Suprapubic skin (tissue), 4 donors: Measurements from ENCODE around the gene NHLRC4. TPM values are rescaled to one million over a fixed set of nuclear protein-coding genes. Genes with fewer than 3 reads are reported as not detected.

Experiments
- DNase-seq, 2 donors: peaks; one replicate each; pipeline ENCODE4 v3.0.0-alpha.2; 2019; ENCODE audit warnings: low spot score in 2 of 2
- H3K27ac ChIP-seq: fragments of 200-600 bp; sonication (generic); one replicate; pipeline ENCODE4 v1.5.1; 2019
- H3K27me3 ChIP-seq: fragments of 200-600 bp; sonication (generic); one replicate; pipeline ENCODE4 v1.5.1; 2019
- H3K36me3 ChIP-seq: fragments of 200-600 bp; sonication (generic); one replicate; pipeline ENCODE4 v1.5.1; 2019
- H3K4me1 ChIP-seq: fragments of 200-600 bp; sonication (generic); one replicate; pipeline ENCODE4 v1.5.1; 2019
- H3K4me3 ChIP-seq: fragments of 200-600 bp; sonication (generic); one replicate; pipeline ENCODE4 v1.5.1; 2019; ENCODE audit warnings: mild to moderate bottlenecking
- H3K9me3 ChIP-seq: fragments of 200-600 bp; sonication (generic); one replicate; pipeline ENCODE4 v1.5.1; 2019
- EP300 ChIP-seq: sonication (generic); formaldehyde crosslinking; IDR thresholded peaks from one replicate; pipeline ENCODE4 v1.6.1; 2017; ENCODE audit warnings: antibody characterized with exemption
- POLR2A ChIP-seq, 2 donors: fragments of 450-650 bp; IDR thresholded peaks; one replicate each; pipeline ENCODE4 v1.6.1; 2017; ENCODE audit warnings: antibody characterized with exemption in 2 of 2, mild to moderate bottlenecking in 2 of 2, moderate library complexity in 2 of 2
- POLR2AphosphoS5 ChIP-seq, 3 donors: sonication (generic); formaldehyde crosslinking; IDR thresholded peaks; one replicate each; pipeline ENCODE4 v1.6.1; 2017; ENCODE audit warnings: antibody characterized with exemption in 3 of 3
- WGBS: methylation state at CpG from one replicate; pipeline ENCODE4 v1.1.5; 2018; 5-methylcytosine and 5-hydroxymethylcytosine counted together
- total RNA-seq, 4 donors: library from RNA; depleted of rRNA; stranded (reverse); fragments of >200 nt; gene quantifications; one replicate each; pipeline ENCODE4 v1.1.0, GENCODE V29; 2016
- TF ChIP-seq, protein P1 (sequence below), 2 donors: fragments of 200-600 bp in 1 of 2; fragments of 450-650 bp in 1 of 2; sonication (generic) in 1 of 2; IDR thresholded peaks; one replicate each; pipeline ENCODE4 v1.5.1; 2016 to 2019; ENCODE audit warnings: antibody characterized with exemption in 2 of 2, mild to moderate bottlenecking in 1 of 2, moderate library complexity in 1 of 2

The NHLRC4 gene
- total RNA-seq, 4 donors from 2014 or later = 0.29 to 0.79 (median 0.35) TPM

- Histone ChIP-seq H3K4me1 (peaks cover 24% of the 10 kb centered on the region), H3K9me3 (no peaks in the 10 kb centered on the region), H3K27ac (no peak overlapping the region), H3K4me3 (no peak overlapping the region), H3K36me3 (peaks cover 57% of the 10 kb centered on the region), H3K27me3 (peaks cover under 1% of the 10 kb centered on the region)
- no peak for DNase-seq
- WGBS = 97% methylated on average over 6 of the region's 35 CpGs
- TF ChIP-seq, protein P1, sequence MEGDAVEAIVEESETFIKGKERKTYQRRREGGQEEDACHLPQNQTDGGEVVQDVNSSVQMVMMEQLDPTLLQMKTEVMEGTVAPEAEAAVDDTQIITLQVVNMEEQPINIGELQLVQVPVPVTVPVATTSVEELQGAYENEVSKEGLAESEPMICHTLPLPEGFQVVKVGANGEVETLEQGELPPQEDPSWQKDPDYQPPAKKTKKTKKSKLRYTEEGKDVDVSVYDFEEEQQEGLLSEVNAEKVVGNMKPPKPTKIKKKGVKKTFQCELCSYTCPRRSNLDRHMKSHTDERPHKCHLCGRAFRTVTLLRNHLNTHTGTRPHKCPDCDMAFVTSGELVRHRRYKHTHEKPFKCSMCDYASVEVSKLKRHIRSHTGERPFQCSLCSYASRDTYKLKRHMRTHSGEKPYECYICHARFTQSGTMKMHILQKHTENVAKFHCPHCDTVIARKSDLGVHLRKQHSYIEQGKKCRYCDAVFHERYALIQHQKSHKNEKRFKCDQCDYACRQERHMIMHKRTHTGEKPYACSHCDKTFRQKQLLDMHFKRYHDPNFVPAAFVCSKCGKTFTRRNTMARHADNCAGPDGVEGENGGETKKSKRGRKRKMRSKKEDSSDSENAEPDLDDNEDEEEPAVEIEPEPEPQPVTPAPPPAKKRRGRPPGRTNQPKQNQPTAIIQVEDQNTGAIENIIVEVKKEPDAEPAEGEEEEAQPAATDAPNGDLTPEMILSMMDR (IDR thresholded peaks at IDR 0.05) = no peak
- TF ChIP-seq POLR2AphosphoS5 (IDR thresholded peaks at IDR 0.05) = no peak
- TF ChIP-seq POLR2A (IDR thresholded peaks at IDR 0.05) = no peak
- no peak for TF ChIP-seq EP300
Observed at GRCh38 chr16:552171-552570, 14.6 kb upstream of the NHLRC4 start.

GRCh38 chr16:553601-554296 is 13.1 kb upstream of the NHLRC4 start:
- TF ChIP-seq, protein P1 (IDR thresholded peaks at IDR 0.05) = no peak
- TF ChIP-seq EP300 (no peak), POLR2A (IDR thresholded peaks at IDR 0.05) (no peak), POLR2AphosphoS5 (IDR thresholded peaks at IDR 0.05) (no peak)
- Histone ChIP-seq H3K27me3 (peaks cover 11% of the 10 kb centered on the region), H3K36me3 (peaks cover 48% of the 10 kb centered on the region), H3K27ac (no peak overlapping the region), H3K4me3 (no peak overlapping the region), H3K9me3 (no peaks in the 10 kb centered on the region), H3K4me1 (peaks cover 20% of the 10 kb centered on the region)
- no peak for DNase-seq
- WGBS = 73% methylated on average over 11 of the region's 33 CpGs

DNA sequence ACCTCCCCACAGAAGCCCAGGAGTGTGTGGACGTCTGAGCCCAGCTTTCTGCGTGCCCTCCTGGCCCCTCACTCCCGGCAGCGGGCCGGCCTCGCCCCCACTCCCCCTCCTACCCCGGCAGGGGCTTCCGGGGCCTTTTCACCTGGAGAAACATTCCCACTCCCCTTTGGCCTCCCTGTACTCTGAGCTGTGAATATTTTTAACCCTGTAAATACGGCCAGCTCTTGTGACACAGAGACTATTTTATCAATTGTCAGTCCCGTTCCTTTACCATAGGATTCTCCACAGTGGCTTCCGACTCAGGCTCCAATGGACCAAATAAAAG is 12.5 kb upstream of the NHLRC4 start:
- 75% methylated on average over 11 of the region's 11 CpGs for WGBS
- H3K27ac ChIP-seq = no peak overlapping the region
- no peak for TF ChIP-seq POLR2A (IDR thresholded peaks at IDR 0.05)
- TF ChIP-seq, protein P1 (IDR thresholded peaks at IDR 0.05) = no peak
- no peak for TF ChIP-seq POLR2AphosphoS5 (IDR thresholded peaks at IDR 0.05)
- no peak for TF ChIP-seq EP300
- no peaks in the 10 kb centered on the region for H3K9me3 ChIP-seq
- no peak for DNase-seq
- H3K36me3 ChIP-seq = peaks cover 43% of the 10 kb centered on the region
- no peak overlapping the region for H3K4me3 ChIP-seq
- peaks cover 16% of the 10 kb centered on the region for H3K27me3 ChIP-seq
- peaks cover 25% of the 10 kb centered on the region for H3K4me1 ChIP-seq

- WGBS = 41% methylated on average over 31 of the region's 54 CpGs
- DNase-seq = no peak
- Histone ChIP-seq H3K4me1 (peaks cover 30% of the 10 kb centered on the region), H3K27ac (no peak overlapping the region), H3K27me3 (peaks cover 21% of the 10 kb centered on the region), H3K9me3 (no peaks in the 10 kb centered on the region), H3K36me3 (peaks cover 38% of the 10 kb centered on the region), H3K4me3 (peak overlapping the region; percentile 39)
- TF ChIP-seq, protein P1 (IDR thresholded peaks at IDR 0.05) = no peak
- TF ChIP-seq POLR2AphosphoS5 (IDR thresholded peaks at IDR 0.05) (no peak), EP300 (no peak), POLR2A (IDR thresholded peaks at IDR 0.05) (no peak)
Observed at GRCh38 chr16:554640-555365, 12.0 kb upstream of the NHLRC4 start.
